Activated T-cell treated with anti-CD3 and anti-CD28 coated beads, Interleukin-2, amount 50 U/mL, for 48 hours (primary cell): Measurements from ENCODE around the gene ARL5B.

ENCODE experiments used
- DNase-seq, 2 experiments: peaks; one replicate each; pipeline ENCODE4 v3.0.0-alpha.2; 2020

The ARL5B gene

GRCh38 chr10:18718991-18719390 is 59.8 kb downstream of the ARL5B start:
- no peak for DNase-seq

- no peak for DNase-seq
Observed at GRCh38 chr10:18719811-18720210, 60.6 kb downstream of the ARL5B start.

GRCh38 chr10:18721067-18721466 is 61.8 kb downstream of the ARL5B start:
- DNase-seq, result no peak

GRCh38 chr10:18723801-18724200 is 64.6 kb downstream of the ARL5B start:
- no peak for DNase-seq
